B cell (primary cell): Measurements from ENCODE around the gene IPO7. TPM values are rescaled to one million over a fixed set of nuclear protein-coding genes. Genes with fewer than 3 reads are reported as not detected.

Experiments used
- ATAC-seq: fragments of 200-7000 bp; cut with Tn5 transposase; one replicate; pipeline ENCODE4 v1.10.0; 2021; ENCODE audit warnings: low read depth, mild to moderate bottlenecking, moderate number of reproducible peaks, moderate library complexity
- CTCF ChIA-PET: fragments of 350-600 bp; sonication (Branson Sonifier 250); formaldehyde crosslinking; loops from one replicate; lab custom pipeline; 2021; ENCODE audit warnings: antibody characterized with exemption, inconsistent platforms; lab: Charles Lee
- POLR2A ChIA-PET: fragments of 350-600 bp; sonication (Branson Sonifier 250); formaldehyde crosslinking; loops from one replicate; lab custom pipeline; 2021; ENCODE audit warnings: antibody characterized with exemption; lab: Charles Lee
- DNase-seq: peaks from one replicate; pipeline ENCODE4 v3.0.0; 2013
- H2AFZ ChIP-seq: 2 replicates; pipeline ENCODE4 v1.6.1; 2012; ENCODE audit warnings: mild to moderate bottlenecking, low read depth, low read length; ENCODE audit not compliant: insufficient read depth, poor library complexity, severe bottlenecking
- H3K27ac ChIP-seq, 2 donors: 1 replicate in 1 of 2; 2 replicates in 1 of 2; pipeline ENCODE4 v1.5.1; 2012 to 2013; ENCODE audit warnings: low read length in 2 of 2, mild to moderate bottlenecking in 2 of 2, moderate library complexity in 1 of 2
- H3K27me3 ChIP-seq, 4 experiments: fragments of 200-600 bp in 1 of 4; sonication (generic) in 1 of 4; replicated peaks in 1 of 4; 1 replicate in 2 of 4; 2 replicates in 2 of 4; pipeline versions ENCODE4 v1.6.1 to v1.7.0; 2013 to 2016; ENCODE audit warnings: low read length in 3 of 4, mild to moderate bottlenecking in 2 of 4, mixed read lengths in 1 of 4, moderate library complexity in 1 of 4; ENCODE audit not compliant: insufficient read depth in 4 of 4, control insufficient read depth in 3 of 4; ENCODE audit errors: control extremely low read depth in 1 of 4
- H3K36me3 ChIP-seq, 2 experiments: replicated peaks in 1 of 2; 1 replicate in 1 of 2; 2 replicates in 1 of 2; pipeline versions ENCODE4 v1.6.1 to v1.7.1; 2013; ENCODE audit warnings: low read length in 1 of 2; ENCODE audit not compliant: insufficient read depth in 2 of 2, control insufficient read depth in 1 of 2; ENCODE audit errors: control extremely low read depth in 1 of 2, extremely low read depth in 1 of 2
- H3K4me1 ChIP-seq, 2 donors: fragments of 200-600 bp in 1 of 2; sonication (generic) in 1 of 2; 1 replicate in 1 of 2; 2 replicates in 1 of 2; pipeline versions ENCODE4 v1.5.1 to v1.6.1; 2013 to 2017; ENCODE audit warnings: low read length in 2 of 2; ENCODE audit not compliant: control insufficient read depth in 2 of 2, insufficient read depth in 2 of 2
- H3K4me2 ChIP-seq: replicated peaks from 2 replicates; pipeline ENCODE3; 2012; ENCODE audit warnings: mild to moderate bottlenecking, low read depth, low read length; ENCODE audit not compliant: poor library complexity, severe bottlenecking
- H3K4me3 ChIP-seq, 5 experiments: fragments of 200-600 bp in 1 of 5; sonication (generic) in 1 of 5; 1 replicate in 3 of 5; 2 replicates in 2 of 5; pipeline versions ENCODE4 v1.5.1 to v1.7.0; 2011 to 2016; ENCODE audit warnings: low read length in 4 of 5, mild to moderate bottlenecking in 4 of 5, low read depth in 2 of 5, control low read depth in 1 of 5, moderate library complexity in 1 of 5; ENCODE audit not compliant: insufficient read depth in 1 of 5; ENCODE audit errors: control extremely low read depth in 1 of 5, extremely low read depth in 1 of 5
- H3K79me2 ChIP-seq: fragments of 200-600 bp; sonication (generic); one replicate; pipeline ENCODE4 v1.6.0; 2016; ENCODE audit warnings: low read length; ENCODE audit not compliant: control insufficient read depth, insufficient read depth
- H3K9ac ChIP-seq: fragments of 200-600 bp; sonication (generic); 2 replicates; pipeline ENCODE4 v1.6.1; 2017; ENCODE audit warnings: mild to moderate bottlenecking, low read length, moderate library complexity
- H3K9me3 ChIP-seq, 3 donors: one replicate each; pipeline versions ENCODE4 v1.6.1 to v1.7.1; 2013; ENCODE audit warnings: low read length in 2 of 3; ENCODE audit not compliant: control insufficient read depth in 2 of 3, insufficient read depth in 1 of 3; ENCODE audit errors: control extremely low read depth in 1 of 3
- H4K20me1 ChIP-seq: 2 replicates; pipeline ENCODE4 v1.6.0; 2012; ENCODE audit warnings: mild to moderate bottlenecking, low read length; ENCODE audit not compliant: insufficient read depth, control insufficient read depth, poor library complexity, severe bottlenecking
- H3K27ac Mint-ChIP-seq: one replicate; pipeline ENCODE4 v1.8.0; 2021; ENCODE audit warnings: mixed read lengths
- H3K27me3 Mint-ChIP-seq: one replicate; pipeline ENCODE4 v1.8.0; 2021; ENCODE audit warnings: mixed read lengths
- H3K4me1 Mint-ChIP-seq: one replicate; pipeline ENCODE4 v1.8.0; 2021; ENCODE audit warnings: mixed read lengths
- H3K4me3 Mint-ChIP-seq: one replicate; pipeline ENCODE4 v1.8.0; 2021; ENCODE audit warnings: mixed read lengths
- H3K9me3 Mint-ChIP-seq: one replicate; pipeline ENCODE4 v1.8.0; 2022; ENCODE audit warnings: mixed read lengths; ENCODE audit not compliant: insufficient read depth
- CTCF ChIP-seq: fragments of 200-600 bp; IDR thresholded peaks from one replicate; pipeline ENCODE4 v1.8.0; 2022; ENCODE audit warnings: antibody characterized with exemption, mild to moderate bottlenecking
- EZH2 ChIP-seq: IDR thresholded peaks from 2 replicates; pipeline ENCODE4 v1.6.1; 2012; ENCODE audit warnings: borderline replicate concordance, low read depth, mild to moderate bottlenecking, moderate library complexity, low read length; ENCODE audit not compliant: insufficient read depth, poor library complexity, severe bottlenecking
- WGBS: methylation state at CpG from one replicate; pipeline ENCODE4 v1.1.5; 2013; ENCODE audit warnings: missing lambda C conversion rate; ENCODE audit not compliant: insufficient coverage; 5-methylcytosine and 5-hydroxymethylcytosine counted together
- intact Hi-C: fragments of 100-400 bp; cut with micrococcal nuclease; formaldehyde crosslinking; loops from one replicate; pipeline ENCODE4 v1.10.0; 2022
- polyA plus RNA-seq: library from polyadenylated mRNA; depleted of rRNA; stranded (reverse); fragments of >200 nt; gene quantifications from 2 replicates; pipeline ENCODE4 v1.2.3, GENCODE V29; 2012
- total RNA-seq, 2 donors: library from RNA; stranded (reverse); fragments of 120-200 nt in 1 of 2; gene quantifications; 1 replicate in 1 of 2; 2 replicates in 1 of 2; pipeline versions ENCODE4 v1.2.3 to v1.2.4, GENCODE V29; 2013 to 2022

IPO7 gene
- total and polyA plus RNA-seq, 2 donors (not counting 1 experiment from before 2014, with no cell fraction given): 9.8 to 53.2 TPM

- no peak overlapping the region for H3K9ac ChIP-seq
- Mint-ChIP-seq H3K27ac (no peak overlapping the region), H3K9me3 (no peaks in the 10 kb centered on the region), H3K27me3 (no peaks in the 10 kb centered on the region), H3K4me3 (no peak overlapping the region), H3K4me1 (peaks cover 9% of the 10 kb centered on the region)
- intact Hi-C loops: no loop called here
- no peak overlapping the region for H3K4me3 ChIP-seq
- POLR2A ChIA-PET: interaction anchor here (0.5 kb wide), 1 partner anchor 52 kb away, joined by 3 read pairs; no protein-coding TSS in a partner anchor
- H3K27ac ChIP-seq: no peak overlapping the region
- H4K20me1 ChIP-seq: no peaks in the 10 kb centered on the region
- ATAC-seq (no peak), DNase-seq (no peak)
- H3K36me3 ChIP-seq: no peaks in the 10 kb centered on the region
- H3K79me2 ChIP-seq: no peaks in the 10 kb centered on the region
- H3K27me3 ChIP-seq: no peaks in the 10 kb centered on the region
- TF ChIP-seq EZH2 (no peak), CTCF (no peak)
- 100% methylated on average over 1 of the region's 2 CpGs for WGBS
- CTCF ChIA-PET: no interaction called here
- no peaks in the 10 kb centered on the region for H3K9me3 ChIP-seq
- no peak overlapping the region for H3K4me2 ChIP-seq
- H2AFZ ChIP-seq: peak overlapping the region; percentile 53
- H3K4me1 ChIP-seq: peaks cover 0 to 9% of the 10 kb centered on the region in 2 donors
These were observed 22.0 kb upstream of the IPO7 start for GRCh38 chr11:9362393-9362863.
